A549 (cell line): ENCODE results near the gene CDH22. TPM values are rescaled to one million over a fixed set of nuclear protein-coding genes. Genes with fewer than 3 reads are reported as not detected.

Experiments
- ATAC-seq, 2 experiments: fragments of 200-7000 bp in 1 of 2; fragments of >200 bp in 1 of 2; cut with Nextera tagmentation in 1 of 2; cut with Tn5 transposase in 1 of 2; 3 replicates each; pipeline versions ENCODE4 v1.8.0 to v1.9.1; 2018 to 2020; ENCODE audit warnings: mild to moderate bottlenecking in 1 of 2, moderate library complexity in 1 of 2
- CTCF ChIA-PET: fragments of 300-600 bp; sonication (Branson Sonifier 250); formaldehyde crosslinking; extraction: SDS; loops from one replicate; lab custom pipeline; 2021; ENCODE audit warnings: antibody characterized with exemption, inconsistent platforms; lab: Yijun Ruan, JAX
- POLR2A ChIA-PET: fragments of 350-600 bp; formaldehyde crosslinking; extraction: SDS; loops from one replicate; lab custom pipeline; 2021; ENCODE audit warnings: antibody characterized with exemption, inconsistent platforms; lab: Yijun Ruan, JAX
- DNase-seq, 2 experiments: peaks; one replicate each; pipeline versions ENCODE4 v3.0.0 to v3.0.0-alpha.2; 2011 to 2016; ENCODE audit warnings: low read depth in 1 of 2, low spot score in 1 of 2
- FAIRE-seq: peaks from 2 replicates; lab custom pipeline; 2011; peaks lifted over from hg19 to GRCh38; lab: Jason Lieb, UNC
- H3K27ac ChIP-seq, 2 experiments: fragments of >200 bp; sonication (Bioruptor Twin); formaldehyde crosslinking; 3 replicates each; pipeline ENCODE4 v1.5.1; 2016 to 2017
- H3K4me1 ChIP-seq: fragments of >200 bp; sonication (Bioruptor Twin); formaldehyde crosslinking; 3 replicates; pipeline ENCODE4 v1.6.1; 2016
- H3K4me2 ChIP-seq: fragments of >200 bp; sonication (Bioruptor Twin); formaldehyde crosslinking; 3 replicates; pipeline ENCODE4 v1.6.1; 2016
- H3K4me3 ChIP-seq: fragments of >200 bp; sonication (Bioruptor Twin); formaldehyde crosslinking; 3 replicates; pipeline ENCODE4 v1.5.1; 2016
- H3K9me3 ChIP-seq: fragments of >200 bp; sonication (Bioruptor Twin); formaldehyde crosslinking; 3 replicates; pipeline ENCODE4 v1.6.1; 2016
- BHLHE40 ChIP-seq: IDR thresholded peaks from 2 replicates; pipeline ENCODE4 v1.6.1; 2012; ENCODE audit warnings: low read depth, low read length, inconsistent platforms
- CBX2 ChIP-seq: fragments of 200-600 bp; sonication (generic); IDR thresholded peaks from 2 replicates; pipeline ENCODE4 v1.6.1; 2016; ENCODE audit warnings: low read depth, mild to moderate bottlenecking, borderline replicate concordance
- EHF ChIP-seq: fragments of 250-450 bp; sonication (Bioruptor Pico); IDR thresholded peaks from 2 replicates; pipeline ENCODE4 v1.5.0; 2020; ENCODE audit warnings: mild to moderate bottlenecking
- FOSL2 ChIP-seq, 2 experiments: fragments of 450-650 bp in 1 of 2; fragments of >200 bp in 1 of 2; sonication (Bioruptor Twin) in 1 of 2; formaldehyde crosslinking; IDR thresholded peaks; 2 replicates each; pipeline versions ENCODE4 v1.5.0 to v1.6.1; 2016 to 2020; ENCODE audit warnings: mild to moderate bottlenecking in 1 of 2, moderate library complexity in 1 of 2
- FOXS1 ChIP-seq: fragments of 250-450 bp; sonication (Bioruptor Pico); IDR thresholded peaks from 2 replicates; pipeline ENCODE4 v1.5.0; 2020; ENCODE audit warnings: mild to moderate bottlenecking, moderate library complexity
- GATA3 ChIP-seq: IDR thresholded peaks from 2 replicates; pipeline ENCODE4 v1.6.1; 2012; ENCODE audit warnings: borderline replicate concordance
- HES2 ChIP-seq: fragments of >200 bp; sonication (Bioruptor Twin); formaldehyde crosslinking; IDR thresholded peaks from 2 replicates; pipeline ENCODE4 v1.6.1; 2016
- KDM1A ChIP-seq: fragments of 200-600 bp; sonication (generic); IDR thresholded peaks from 2 replicates; pipeline ENCODE4 v1.6.1; 2016; ENCODE audit warnings: low read depth, mild to moderate bottlenecking
- MAX ChIP-seq: IDR thresholded peaks from 2 replicates; pipeline ENCODE4 v1.6.1; 2012
- MYC ChIP-seq: IDR thresholded peaks from 2 replicates; pipeline ENCODE4 v1.6.1; 2012; ENCODE audit warnings: mild to moderate bottlenecking, inconsistent platforms, low read length, improper control_type of control experiment, borderline replicate concordance
- NFE2L2 ChIP-seq: fragments of 150-350 bp; conservative IDR thresholded peaks from 2 replicates; pipeline ENCODE4 v1.6.1; 2014; ENCODE audit warnings: low read length
- NPAS2 ChIP-seq: fragments of 250-450 bp; sonication (Bioruptor Pico); IDR thresholded peaks from 2 replicates; pipeline ENCODE4 v1.8.0; 2022; ENCODE audit warnings: mild to moderate bottlenecking, moderate library complexity, borderline replicate concordance
- NR3C1 ChIP-seq: fragments of >200 bp; sonication (Bioruptor Twin); formaldehyde crosslinking; IDR thresholded peaks from 3 replicates; pipeline ENCODE4 v1.6.1; 2017
- POLR2A ChIP-seq: IDR thresholded peaks from 2 replicates; pipeline ENCODE4 v1.6.1; 2012; ENCODE audit warnings: mild to moderate bottlenecking, low read length
- RAD21 ChIP-seq, 2 experiments: fragments of >200 bp in 1 of 2; sonication (Bioruptor Twin) in 1 of 2; formaldehyde crosslinking in 1 of 2; IDR thresholded peaks in 1 of 2; conservative IDR thresholded peaks in 1 of 2; 2 replicates in 1 of 2; 3 replicates in 1 of 2; pipeline ENCODE4 v1.6.1; 2012 to 2018; ENCODE audit warnings: inconsistent platforms in 1 of 2
- REST ChIP-seq: fragments of 200-600 bp; sonication (generic); IDR thresholded peaks from 2 replicates; pipeline ENCODE4 v1.6.1; 2016; ENCODE audit warnings: antibody characterized with exemption, mild to moderate bottlenecking, moderate library complexity
- RFX5 ChIP-seq: fragments of 450-650 bp; IDR thresholded peaks from 2 replicates; pipeline ENCODE4 v1.7.1; 2014; ENCODE audit warnings: antibody characterized with exemption, mild to moderate bottlenecking, moderate library complexity
- RNF2 ChIP-seq: fragments of 200-600 bp; sonication (generic); IDR thresholded peaks from 2 replicates; pipeline ENCODE4 v1.6.1; 2016; ENCODE audit warnings: low read depth, mild to moderate bottlenecking, antibody characterized with exemption, moderate library complexity, borderline replicate concordance
- TFCP2L1 ChIP-seq: fragments of 250-450 bp; sonication (Bioruptor Pico); IDR thresholded peaks from 2 replicates; pipeline ENCODE4 v1.5.0; 2021; ENCODE audit warnings: mild to moderate bottlenecking
- ZFP36 ChIP-seq: fragments of 450-650 bp; IDR thresholded peaks from 2 replicates; pipeline ENCODE4 v1.6.1; 2014; ENCODE audit warnings: borderline replicate concordance; ENCODE audit not compliant: partially characterized antibody
- WGBS: methylation state at CpG from one replicate; pipeline ENCODE4 v1.1.6; 2017; ENCODE audit errors: missing lambda C conversion rate; 5-methylcytosine and 5-hydroxymethylcytosine counted together
- polyA plus RNA-seq, 4 experiments: library from polyadenylated mRNA; depleted of rRNA in 3 of 4; stranded (reverse); fragments of >200 nt; fragmentation: RNase III in 1 of 4; extraction: RNeasy Plus Mini Kit Qiagen cat#74134 plus additional on column Dnase treatment in 1 of 4; gene quantifications; 2 replicates in 3 of 4; 3 replicates in 1 of 4; pipeline ENCODE4 v1.2.3, GENCODE V29; 2011 to 2017

The CDH22 gene
- polyA plus RNA-seq, 2 of the 4 experiments (the other 2 are of a cell fraction) = not detected

GRCh38 chr20:46341074-46342009 is 33.0 kb upstream of the CDH22 start:
- ATAC-seq = peak in 1 of 2 experiments; percentile 24; a peak in 3 of 6 replicates
- Histone ChIP-seq H3K4me1 (no peaks in the 10 kb centered on the region), H3K4me2 (no peak overlapping the region), H3K9me3 (no peaks in the 10 kb centered on the region), H3K27ac (no peak overlapping the region), H3K4me3 (no peak overlapping the region)
- ChIA-PET CTCF (interaction anchor here (1.2 to 2.4 kb wide), 4 partner anchors 15 to 371 kb away, joined by 3 to 6 read pairs (median 5); no protein-coding TSS in a partner anchor), POLR2A (no interaction called here)
- DNase-seq = no peak
- TF ChIP-seq KDM1A (no peak), RNF2 (no peak), RAD21 (conservative IDR thresholded peaks at IDR 0.05 in 1 of 2, IDR thresholded peaks at IDR 0.05 in 1 of 2) (no peak), MAX (no peak), BHLHE40 (no peak), FOXS1 (CRISPR knock-in tag) (no peak), ZFP36 (no peak), RFX5 (no peak), NPAS2 (no peak), EHF (CRISPR knock-in tag) (no peak)
- WGBS = 50% methylated on average over 23 of the region's 24 CpGs
- FAIRE-seq = no peak

GRCh38 chr20:46339037-46339436 is 30.7 kb upstream of the CDH22 start:
- no peak for ATAC-seq
- no peak for DNase-seq
- Histone ChIP-seq H3K4me1 (no peaks in the 10 kb centered on the region), H3K9me3 (no peaks in the 10 kb centered on the region)
- TF ChIP-seq NR3C1 (no peak), NFE2L2 (no peak), MYC (no peak), CBX2 (no peak), FOSL2 (IDR thresholded peaks at IDR 0.05) (no peak), FOSL2 (CRISPR knock-in tag; IDR thresholded peaks at IDR 0.05) (no peak), GATA3 (no peak), POLR2A (no peak), REST (no peak), MAX (no peak), RNF2 (no peak), EHF (CRISPR knock-in tag) (no peak), HES2 (no peak), TFCP2L1 (CRISPR knock-in tag) (no peak)
- TF ChIP-seq, all 56 proteins: peak for 0
- ChIA-PET CTCF (interaction anchor here (0.8 to 1.3 kb wide), 4 partner anchors 10 to 326 kb away, joined by 3 to 8 read pairs (median 4); no protein-coding TSS in a partner anchor), POLR2A (no interaction called here)
- no peak overlapping the region for H3K4me3 ChIP-seq
- no peak overlapping the region for H3K4me2 ChIP-seq
- H3K27ac ChIP-seq = no peak overlapping the region
- FAIRE-seq = no peak
- 16% methylated on average over 7 of the region's 7 CpGs for WGBS
